Osteocyte (in vitro differentiated cells): ENCODE results near the gene PDK3. TPM values are rescaled to one million over a fixed set of nuclear protein-coding genes. Genes with fewer than 3 reads are reported as not detected.

Source experiments
- DNase-seq: peaks from one replicate; pipeline ENCODE4 v3.0.0; 2021; ENCODE audit warnings: mixed read lengths; ENCODE audit not compliant: unreplicated experiment; ENCODE audit errors: extremely low spot score
- H3K27ac Mint-ChIP-seq: one replicate; pipeline ENCODE4 v1.8.0; 2021; ENCODE audit warnings: mild to moderate bottlenecking, mixed read lengths; ENCODE audit not compliant: unreplicated experiment
- H3K27me3 Mint-ChIP-seq: one replicate; pipeline ENCODE4 v1.8.0; 2021; ENCODE audit warnings: mixed read lengths; ENCODE audit not compliant: unreplicated experiment
- H3K36me3 Mint-ChIP-seq: one replicate; pipeline ENCODE4 v1.8.0; 2021; ENCODE audit warnings: mixed read lengths; ENCODE audit not compliant: unreplicated experiment
- H3K4me1 Mint-ChIP-seq: one replicate; pipeline ENCODE4 v1.8.0; 2021; ENCODE audit warnings: mixed read lengths; ENCODE audit not compliant: unreplicated experiment
- H3K4me3 Mint-ChIP-seq: one replicate; pipeline ENCODE4 v1.8.0; 2021; ENCODE audit warnings: mild to moderate bottlenecking, moderate library complexity, mixed read lengths; ENCODE audit not compliant: unreplicated experiment
- H3K9me3 Mint-ChIP-seq: one replicate; pipeline ENCODE4 v1.8.0; 2021; ENCODE audit warnings: mixed read lengths; ENCODE audit not compliant: unreplicated experiment
- total RNA-seq: library from RNA; stranded (reverse); gene quantifications from 2 replicates; pipeline ENCODE4 v1.2.1, GENCODE V29; 2021
- TF ChIP-seq, protein P1 (sequence below): fragments of 200-600 bp; sonication (generic); IDR thresholded peaks from 2 replicates; pipeline ENCODE4 v1.5.0; 2021; ENCODE audit warnings: antibody characterized with exemption, mild to moderate bottlenecking, moderate library complexity

PDK3 gene
- total RNA-seq, 1 donor from 2014 or later: 9.6 TPM

DNA sequence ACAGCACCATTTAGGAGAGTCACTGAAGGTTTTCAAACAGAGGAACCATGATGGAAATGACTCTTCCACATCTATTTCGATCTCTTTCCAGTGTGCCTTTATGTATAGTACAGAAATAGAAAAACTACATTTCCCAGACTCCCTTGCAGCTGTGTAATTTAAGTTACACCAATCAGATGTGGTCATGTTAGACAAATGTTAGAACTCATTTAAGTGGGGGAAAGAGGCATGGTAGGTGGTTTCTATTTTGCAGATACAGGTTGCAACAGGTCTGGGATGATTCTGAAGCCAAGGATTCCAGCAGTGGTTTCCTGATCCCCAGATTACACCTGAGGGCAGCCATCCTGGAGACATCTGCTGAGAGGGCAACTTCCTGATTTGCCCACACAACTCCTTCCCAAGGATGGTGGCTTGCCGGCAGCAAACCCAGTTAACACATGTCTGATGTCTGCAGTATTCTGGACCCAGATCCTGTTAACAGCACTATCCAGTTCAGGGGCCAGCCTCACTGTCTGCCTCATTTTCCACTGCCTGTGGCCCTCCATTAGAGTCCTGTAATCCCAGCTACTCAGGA is 38.7 kb upstream of the PDK3 start:
- no peaks in the 10 kb centered on the region for H3K36me3 Mint-ChIP-seq
- H3K27me3 Mint-ChIP-seq: peaks cover 6% of the 10 kb centered on the region
- no peak overlapping the region for H3K27ac Mint-ChIP-seq
- no peak for DNase-seq
- no peaks in the 10 kb centered on the region for H3K9me3 Mint-ChIP-seq
- peaks cover 3% of the 10 kb centered on the region for H3K4me1 Mint-ChIP-seq
- no peak overlapping the region for H3K4me3 Mint-ChIP-seq
- TF ChIP-seq, protein P1, sequence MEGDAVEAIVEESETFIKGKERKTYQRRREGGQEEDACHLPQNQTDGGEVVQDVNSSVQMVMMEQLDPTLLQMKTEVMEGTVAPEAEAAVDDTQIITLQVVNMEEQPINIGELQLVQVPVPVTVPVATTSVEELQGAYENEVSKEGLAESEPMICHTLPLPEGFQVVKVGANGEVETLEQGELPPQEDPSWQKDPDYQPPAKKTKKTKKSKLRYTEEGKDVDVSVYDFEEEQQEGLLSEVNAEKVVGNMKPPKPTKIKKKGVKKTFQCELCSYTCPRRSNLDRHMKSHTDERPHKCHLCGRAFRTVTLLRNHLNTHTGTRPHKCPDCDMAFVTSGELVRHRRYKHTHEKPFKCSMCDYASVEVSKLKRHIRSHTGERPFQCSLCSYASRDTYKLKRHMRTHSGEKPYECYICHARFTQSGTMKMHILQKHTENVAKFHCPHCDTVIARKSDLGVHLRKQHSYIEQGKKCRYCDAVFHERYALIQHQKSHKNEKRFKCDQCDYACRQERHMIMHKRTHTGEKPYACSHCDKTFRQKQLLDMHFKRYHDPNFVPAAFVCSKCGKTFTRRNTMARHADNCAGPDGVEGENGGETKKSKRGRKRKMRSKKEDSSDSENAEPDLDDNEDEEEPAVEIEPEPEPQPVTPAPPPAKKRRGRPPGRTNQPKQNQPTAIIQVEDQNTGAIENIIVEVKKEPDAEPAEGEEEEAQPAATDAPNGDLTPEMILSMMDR: no peak

DNA sequence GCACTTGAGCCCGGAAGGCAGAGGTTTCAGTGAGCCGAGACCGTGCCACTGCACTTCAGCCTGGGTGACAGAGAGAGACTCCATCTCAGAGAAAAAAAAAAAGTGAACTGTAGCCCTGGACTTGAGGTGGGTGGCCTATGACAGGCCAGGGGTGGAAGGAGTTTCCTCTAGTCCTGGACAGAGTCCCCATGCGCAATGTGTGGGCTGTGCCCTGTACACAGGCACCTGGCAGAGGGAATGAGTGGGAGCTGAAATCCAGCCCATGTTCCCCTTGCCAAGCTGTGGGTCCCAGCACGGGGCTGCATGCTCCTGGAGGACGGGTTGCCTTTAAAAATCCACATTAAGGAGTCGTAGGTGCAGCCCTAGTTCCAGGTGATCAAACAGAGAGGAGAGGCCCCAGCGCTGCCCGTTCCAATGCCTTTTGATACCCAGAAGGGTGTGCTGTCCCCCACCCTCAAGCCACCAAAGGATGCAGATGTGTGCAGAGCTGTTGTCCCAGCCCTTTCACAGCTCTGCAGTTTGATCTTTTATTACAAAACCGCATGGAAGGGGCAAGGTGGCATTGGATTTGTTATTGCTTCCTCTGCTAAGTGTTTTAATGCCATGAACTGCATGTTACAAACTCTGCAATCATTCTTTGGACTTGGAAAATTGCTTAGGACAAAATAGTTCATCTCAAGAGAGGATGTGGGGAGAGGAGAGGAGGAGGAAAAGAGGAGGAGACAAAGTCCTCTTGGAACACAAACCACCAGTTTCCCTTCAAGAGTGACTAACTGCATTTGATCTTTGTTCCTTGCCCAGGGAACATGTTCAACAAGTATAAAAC is 38.0 kb upstream of the PDK3 start:
- TF ChIP-seq, protein P1: no peak
- Mint-ChIP-seq H3K9me3 (no peaks in the 10 kb centered on the region), H3K4me3 (no peak overlapping the region), H3K27me3 (peaks cover 11% of the 10 kb centered on the region), H3K27ac (no peak overlapping the region), H3K4me1 (peaks cover 3% of the 10 kb centered on the region), H3K36me3 (no peaks in the 10 kb centered on the region)
- no peak for DNase-seq

DNA sequence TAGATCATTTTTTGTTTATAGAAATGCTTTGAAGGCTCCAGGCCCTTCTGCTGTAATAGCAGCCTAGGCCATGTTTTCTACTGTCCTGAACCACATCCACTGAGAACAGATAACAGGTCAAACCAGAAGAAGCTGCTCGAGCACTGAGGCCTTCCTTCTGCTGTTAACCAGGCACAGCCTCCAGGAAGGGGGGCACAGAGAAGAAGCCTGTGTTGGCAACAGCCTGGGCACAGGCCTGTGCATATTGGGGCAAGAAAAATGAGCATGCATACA is 37.4 kb upstream of the PDK3 start:
- H3K36me3 Mint-ChIP-seq: no peaks in the 10 kb centered on the region
- peaks cover 13% of the 10 kb centered on the region for H3K27me3 Mint-ChIP-seq
- TF ChIP-seq, protein P1: no peak
- no peak for DNase-seq
- no peaks in the 10 kb centered on the region for H3K9me3 Mint-ChIP-seq
- H3K27ac Mint-ChIP-seq: no peak overlapping the region
- H3K4me3 Mint-ChIP-seq: no peak overlapping the region
- H3K4me1 Mint-ChIP-seq: peaks cover 3% of the 10 kb centered on the region

DNA sequence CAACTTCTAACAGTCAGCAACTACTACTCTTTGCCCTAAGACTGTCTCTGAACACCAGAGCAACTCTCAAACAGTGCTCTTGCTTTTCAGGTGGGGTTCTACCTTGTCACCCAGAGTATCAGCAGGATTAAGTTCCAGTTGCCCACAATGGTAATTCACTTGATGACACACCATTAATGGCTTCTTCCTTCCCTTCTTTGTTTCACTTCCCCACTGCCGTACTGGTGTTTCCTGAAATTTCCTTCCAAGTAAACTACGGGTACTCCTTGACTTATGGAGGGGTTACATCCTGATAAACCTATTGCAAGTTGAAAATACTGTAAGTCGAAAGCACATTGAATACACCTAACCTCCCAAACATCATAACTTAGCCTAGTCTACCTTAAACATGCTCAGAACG is 36.6 kb upstream of the PDK3 start:
- H3K4me3 Mint-ChIP-seq: no peak overlapping the region
- H3K4me1 Mint-ChIP-seq: peaks cover 3% of the 10 kb centered on the region
- H3K27me3 Mint-ChIP-seq: peaks cover 13% of the 10 kb centered on the region
- TF ChIP-seq, protein P1: no peak
- no peak overlapping the region for H3K27ac Mint-ChIP-seq
- DNase-seq: no peak
- H3K9me3 Mint-ChIP-seq: no peaks in the 10 kb centered on the region
- H3K36me3 Mint-ChIP-seq: no peaks in the 10 kb centered on the region

DNA sequence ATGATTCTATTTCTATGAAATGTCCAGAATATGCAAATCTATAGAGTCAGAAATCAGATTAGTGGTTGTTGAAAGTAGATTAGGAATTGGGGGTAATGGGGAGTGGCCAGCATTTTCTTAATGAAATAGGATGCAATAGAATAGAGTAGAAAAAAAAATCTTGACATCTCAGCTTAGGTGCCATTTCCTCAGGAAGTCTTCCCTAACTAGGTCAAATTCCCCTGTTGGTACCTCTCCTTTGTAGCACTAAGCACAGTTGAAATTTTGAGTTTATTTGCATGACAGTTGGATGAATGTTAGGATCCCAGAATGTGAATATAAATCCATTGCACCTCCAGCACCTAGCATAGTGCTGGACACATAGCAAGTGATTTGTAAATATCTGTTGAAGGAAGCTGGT is 30.0 kb upstream of the PDK3 start:
- H3K9me3 Mint-ChIP-seq: no peaks in the 10 kb centered on the region
- H3K27ac Mint-ChIP-seq: no peak overlapping the region
- H3K4me1 Mint-ChIP-seq: no peaks in the 10 kb centered on the region
- H3K4me3 Mint-ChIP-seq: no peak overlapping the region
- no peaks in the 10 kb centered on the region for H3K36me3 Mint-ChIP-seq
- peaks cover 43% of the 10 kb centered on the region for H3K27me3 Mint-ChIP-seq
- no peak for DNase-seq
- TF ChIP-seq, protein P1: no peak
